D721Med (cell line): Measurements from ENCODE around the gene SSU72.

Experiments
- DNase-seq: peaks from one replicate; pipeline ENCODE4 v3.0.0; 2011; ENCODE audit warnings: low spot score; ENCODE audit not compliant: insufficient read length
- FAIRE-seq: peaks from 2 replicates; lab custom pipeline; 2011; peaks lifted over from hg19 to GRCh38; lab: Jason Lieb, UNC
- CTCF ChIP-seq: IDR thresholded peaks from 2 replicates; pipeline ENCODE4 v1.5.1; 2012; ENCODE audit warnings: mild to moderate bottlenecking, control low read depth; ENCODE audit not compliant: insufficient read depth; ENCODE audit errors: missing control alignments

Gene SSU72

DNA sequence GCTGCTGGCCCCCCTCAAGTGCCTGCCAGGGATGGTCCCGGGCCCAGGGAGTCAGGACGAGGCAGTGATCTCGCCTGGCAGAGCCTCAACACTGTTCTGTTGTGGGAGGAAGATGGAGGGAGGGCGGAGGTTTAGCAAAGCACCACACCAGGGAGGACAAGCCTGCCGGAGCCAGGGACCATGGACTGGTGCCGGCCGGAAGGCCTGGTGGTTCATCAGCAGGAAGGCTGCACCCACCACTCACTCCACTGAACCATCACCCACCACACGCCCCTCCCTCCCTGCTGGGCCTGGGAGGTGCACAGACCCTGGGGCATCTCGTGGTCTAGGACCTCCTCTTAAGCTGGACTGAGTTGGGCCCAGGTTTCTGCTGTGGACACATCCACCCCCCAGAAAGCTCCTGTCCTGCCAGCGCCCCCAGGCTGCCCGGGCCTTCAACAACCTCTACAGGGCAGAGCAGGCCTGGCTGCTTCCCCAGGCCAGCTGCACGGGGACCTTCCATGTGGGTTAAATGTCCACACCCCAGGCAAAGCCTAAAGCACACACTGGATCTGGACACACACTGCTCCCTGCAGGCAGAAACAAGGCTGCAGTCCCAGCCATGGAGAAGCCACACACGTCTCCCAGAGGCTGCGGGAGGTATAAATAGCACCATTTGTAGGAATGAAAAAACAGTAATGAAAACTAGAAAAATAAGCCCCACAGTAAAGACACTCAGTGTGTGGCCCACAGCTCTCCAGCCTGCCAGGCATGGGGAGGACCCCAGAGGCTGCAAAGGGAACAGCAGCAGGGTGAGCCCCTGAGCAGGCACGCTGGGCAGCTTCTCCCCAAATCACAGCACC is 23.9 kb downstream of the SSU72 start:
- FAIRE-seq = no peak
- no peak for TF ChIP-seq CTCF
- DNase-seq = no peak

- no peak for DNase-seq
- TF ChIP-seq CTCF = no peak
- FAIRE-seq = no peak
These were observed 24.6 kb downstream of the SSU72 start for GRCh38 chr1:1550087-1550486.

GRCh38 chr1:1548591-1548990 is 26.1 kb downstream of the SSU72 start:
- TF ChIP-seq CTCF = no peak

GRCh38 chr1:1547476-1547875 is 27.2 kb downstream of the SSU72 start:
- FAIRE-seq = no peak
- TF ChIP-seq CTCF = no peak

More at GRCh38 chr1:1548591-1548990, 26.1 kb downstream of the SSU72 start:
- FAIRE-seq (no peak), DNase-seq (no peak)

GRCh38 chr1:1547011-1547410 is 27.7 kb downstream of the SSU72 start:
- DNase-seq = no peak
- TF ChIP-seq CTCF = no peak
- FAIRE-seq = no peak

More at GRCh38 chr1:1547476-1547875, 27.2 kb downstream of the SSU72 start:
- no peak for DNase-seq

- FAIRE-seq = no peak
- TF ChIP-seq CTCF = no peak
These were observed 28.5 kb downstream of the SSU72 start for GRCh38 chr1:1545946-1546737.

More at GRCh38 chr1:1545946-1546737, 28.5 kb downstream of the SSU72 start:
- DNase-seq = no peak
